Endothelial cell (in vitro differentiated cells): Measurements from ENCODE around the gene FGGY. TPM values are rescaled to one million over a fixed set of nuclear protein-coding genes. Genes with fewer than 3 reads are reported as not detected.

Experiments
- DNase-seq: peaks from one replicate; pipeline ENCODE4 v3.0.0; 2021; ENCODE audit warnings: low spot score
- H3K27ac Mint-ChIP-seq: one replicate; pipeline ENCODE4 v1.8.0; 2021; ENCODE audit warnings: mixed read lengths, inconsistent platforms; ENCODE audit not compliant: unreplicated experiment
- H3K27me3 Mint-ChIP-seq: one replicate; pipeline ENCODE4 v1.8.0; 2021; ENCODE audit warnings: mild to moderate bottlenecking, moderate library complexity, mixed read lengths, inconsistent platforms; ENCODE audit not compliant: unreplicated experiment
- H3K36me3 Mint-ChIP-seq: one replicate; pipeline ENCODE4 v1.8.0; 2021; ENCODE audit warnings: mild to moderate bottlenecking, low read depth, mixed read lengths, inconsistent platforms; ENCODE audit not compliant: unreplicated experiment
- H3K4me1 Mint-ChIP-seq: one replicate; pipeline ENCODE4 v1.8.0; 2021; ENCODE audit warnings: mild to moderate bottlenecking, mixed read lengths, inconsistent platforms; ENCODE audit not compliant: unreplicated experiment
- H3K4me3 Mint-ChIP-seq: one replicate; pipeline ENCODE4 v1.8.0; 2021; ENCODE audit warnings: mild to moderate bottlenecking, mixed read lengths, inconsistent platforms; ENCODE audit not compliant: unreplicated experiment
- H3K9me3 Mint-ChIP-seq: one replicate; pipeline ENCODE4 v1.8.0; 2021; ENCODE audit warnings: mixed read lengths, inconsistent platforms; ENCODE audit not compliant: unreplicated experiment
- total RNA-seq: library from RNA; stranded (reverse); fragmentation: NEBNext Ultra II Directional; extraction: Animal tissue kit (Norgen Biotek cat#: 25700); gene quantifications from one replicate; pipeline ENCODE4 v1.2.1, GENCODE V29; 2021; ENCODE audit not compliant: unreplicated experiment
- TF ChIP-seq, protein P1 (sequence below): fragments of 200-600 bp; sonication (generic); IDR thresholded peaks from one replicate; pipeline ENCODE4 v1.5.0; 2021; ENCODE audit warnings: antibody characterized with exemption; ENCODE audit not compliant: unreplicated experiment

The FGGY gene
- total RNA-seq, 1 donor from 2014 or later, result 41.2 TPM

DNA sequence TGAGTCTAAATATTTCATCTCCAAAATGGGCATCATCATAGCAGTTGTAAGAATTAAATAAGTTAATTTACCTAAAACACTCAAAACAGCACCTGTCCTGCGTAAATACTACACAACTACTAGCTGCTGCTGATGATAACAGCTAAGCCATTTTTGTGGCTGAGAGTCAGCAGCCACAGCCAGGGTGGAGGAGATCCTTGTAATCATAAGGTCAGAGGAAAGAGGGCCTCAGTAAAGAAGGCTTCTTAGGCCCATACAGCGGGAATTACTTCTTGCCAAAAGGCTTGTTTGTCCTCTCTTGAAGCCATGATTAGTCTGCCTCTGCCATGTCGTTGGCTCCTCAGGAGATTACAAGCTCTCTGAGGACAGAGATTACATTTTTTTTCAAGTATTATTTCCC is 245.0 kb downstream of the FGGY start:
- Mint-ChIP-seq H3K27me3 (no peaks in the 10 kb centered on the region), H3K4me1 (peaks cover 8% of the 10 kb centered on the region), H3K4me3 (no peak overlapping the region), H3K9me3 (no peaks in the 10 kb centered on the region), H3K27ac (no peak overlapping the region), H3K36me3 (no peaks in the 10 kb centered on the region)
- no peak for DNase-seq
- TF ChIP-seq, protein P1, sequence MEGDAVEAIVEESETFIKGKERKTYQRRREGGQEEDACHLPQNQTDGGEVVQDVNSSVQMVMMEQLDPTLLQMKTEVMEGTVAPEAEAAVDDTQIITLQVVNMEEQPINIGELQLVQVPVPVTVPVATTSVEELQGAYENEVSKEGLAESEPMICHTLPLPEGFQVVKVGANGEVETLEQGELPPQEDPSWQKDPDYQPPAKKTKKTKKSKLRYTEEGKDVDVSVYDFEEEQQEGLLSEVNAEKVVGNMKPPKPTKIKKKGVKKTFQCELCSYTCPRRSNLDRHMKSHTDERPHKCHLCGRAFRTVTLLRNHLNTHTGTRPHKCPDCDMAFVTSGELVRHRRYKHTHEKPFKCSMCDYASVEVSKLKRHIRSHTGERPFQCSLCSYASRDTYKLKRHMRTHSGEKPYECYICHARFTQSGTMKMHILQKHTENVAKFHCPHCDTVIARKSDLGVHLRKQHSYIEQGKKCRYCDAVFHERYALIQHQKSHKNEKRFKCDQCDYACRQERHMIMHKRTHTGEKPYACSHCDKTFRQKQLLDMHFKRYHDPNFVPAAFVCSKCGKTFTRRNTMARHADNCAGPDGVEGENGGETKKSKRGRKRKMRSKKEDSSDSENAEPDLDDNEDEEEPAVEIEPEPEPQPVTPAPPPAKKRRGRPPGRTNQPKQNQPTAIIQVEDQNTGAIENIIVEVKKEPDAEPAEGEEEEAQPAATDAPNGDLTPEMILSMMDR, result no peak

DNA sequence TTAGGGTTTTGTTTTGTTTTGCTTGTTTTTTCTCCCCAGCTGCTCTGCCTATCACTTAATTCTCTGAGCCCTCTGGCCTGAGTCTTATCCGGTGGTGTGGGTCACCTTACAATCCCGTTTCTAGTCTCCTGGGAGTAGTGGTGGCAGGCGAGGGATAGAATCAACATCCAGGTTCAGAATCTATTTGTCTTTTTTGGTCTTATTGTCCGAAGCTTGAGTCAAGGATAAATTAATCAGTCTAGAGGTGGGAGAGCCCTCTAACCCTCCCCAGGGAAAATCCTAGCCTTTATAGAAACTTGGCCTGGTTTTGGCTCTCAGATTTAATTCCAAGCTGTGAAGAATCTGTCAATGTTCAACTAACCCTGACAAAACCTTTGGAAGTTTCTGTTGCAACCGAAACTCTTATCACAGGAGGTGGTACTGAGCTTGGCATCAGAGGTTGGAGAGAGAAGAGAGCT is 246.3 kb downstream of the FGGY start:
- peaks cover 8% of the 10 kb centered on the region for H3K4me1 Mint-ChIP-seq
- H3K36me3 Mint-ChIP-seq, result peaks cover 5% of the 10 kb centered on the region
- H3K27ac Mint-ChIP-seq, result no peak overlapping the region
- H3K9me3 Mint-ChIP-seq, result no peaks in the 10 kb centered on the region
- no peak for DNase-seq
- TF ChIP-seq, protein P1, result no peak
- H3K4me3 Mint-ChIP-seq, result no peak overlapping the region
- H3K27me3 Mint-ChIP-seq, result no peaks in the 10 kb centered on the region

DNA sequence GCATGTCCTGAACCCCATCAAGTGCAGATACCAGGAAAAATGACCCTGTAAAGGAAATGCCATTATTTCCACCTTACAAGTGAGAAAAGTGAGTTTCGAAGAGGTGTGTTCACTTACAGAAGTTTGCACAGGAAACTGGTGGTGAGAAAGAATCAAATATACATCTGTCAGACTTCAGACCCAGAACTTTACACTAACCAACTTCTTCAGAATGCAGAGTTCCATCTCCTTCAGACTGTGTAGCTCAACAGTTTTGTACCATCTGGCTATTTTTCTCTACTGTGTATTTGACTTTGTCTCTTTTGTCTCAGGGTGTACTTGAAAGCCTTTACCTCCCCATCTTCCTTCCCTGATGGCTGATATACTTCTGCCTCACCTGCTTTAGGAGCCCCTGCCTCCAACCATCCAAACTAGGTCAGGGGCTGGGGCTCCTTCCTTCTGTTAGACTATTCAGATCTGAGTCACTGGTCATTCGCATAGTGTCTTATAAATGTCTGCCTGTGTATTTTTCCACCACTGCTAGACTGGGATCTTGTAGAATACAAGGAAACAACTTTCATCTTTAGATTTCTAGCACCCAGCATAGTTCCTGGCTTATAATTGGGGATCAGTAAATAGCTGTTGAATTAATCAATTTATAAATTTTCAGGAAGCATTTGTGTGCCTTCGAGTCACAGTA is 247.9 kb downstream of the FGGY start:
- Mint-ChIP-seq H3K27me3 (no peaks in the 10 kb centered on the region), H3K4me3 (no peak overlapping the region), H3K36me3 (peaks cover 5% of the 10 kb centered on the region), H3K4me1 (peaks cover 8% of the 10 kb centered on the region), H3K9me3 (no peaks in the 10 kb centered on the region), H3K27ac (no peak overlapping the region)
- TF ChIP-seq, protein P1, result no peak
- no peak for DNase-seq

DNA sequence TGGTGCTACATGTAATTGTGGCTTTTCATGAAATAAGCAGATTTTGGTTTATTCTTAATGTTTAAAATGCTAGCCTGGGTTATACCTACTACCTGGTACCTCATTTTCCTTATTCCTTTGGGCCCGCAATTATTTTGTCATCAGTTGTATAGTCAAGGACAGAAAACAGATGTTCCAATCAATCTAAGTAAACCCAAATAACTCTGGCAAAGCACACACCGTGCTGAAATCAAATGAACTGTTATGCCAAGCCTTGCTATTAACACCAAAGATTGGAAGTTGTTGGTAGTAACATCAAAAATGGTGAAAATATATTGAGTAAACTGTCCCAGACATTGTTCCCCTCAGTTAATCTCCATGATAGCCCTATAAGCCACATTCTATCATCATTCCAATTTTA is 248.9 kb downstream of the FGGY start:
- Mint-ChIP-seq H3K27me3 (no peaks in the 10 kb centered on the region), H3K27ac (no peak overlapping the region), H3K9me3 (no peaks in the 10 kb centered on the region), H3K4me3 (no peak overlapping the region), H3K4me1 (peaks cover 8% of the 10 kb centered on the region), H3K36me3 (peaks cover 5% of the 10 kb centered on the region)
- TF ChIP-seq, protein P1, result no peak
- no peak for DNase-seq

DNA sequence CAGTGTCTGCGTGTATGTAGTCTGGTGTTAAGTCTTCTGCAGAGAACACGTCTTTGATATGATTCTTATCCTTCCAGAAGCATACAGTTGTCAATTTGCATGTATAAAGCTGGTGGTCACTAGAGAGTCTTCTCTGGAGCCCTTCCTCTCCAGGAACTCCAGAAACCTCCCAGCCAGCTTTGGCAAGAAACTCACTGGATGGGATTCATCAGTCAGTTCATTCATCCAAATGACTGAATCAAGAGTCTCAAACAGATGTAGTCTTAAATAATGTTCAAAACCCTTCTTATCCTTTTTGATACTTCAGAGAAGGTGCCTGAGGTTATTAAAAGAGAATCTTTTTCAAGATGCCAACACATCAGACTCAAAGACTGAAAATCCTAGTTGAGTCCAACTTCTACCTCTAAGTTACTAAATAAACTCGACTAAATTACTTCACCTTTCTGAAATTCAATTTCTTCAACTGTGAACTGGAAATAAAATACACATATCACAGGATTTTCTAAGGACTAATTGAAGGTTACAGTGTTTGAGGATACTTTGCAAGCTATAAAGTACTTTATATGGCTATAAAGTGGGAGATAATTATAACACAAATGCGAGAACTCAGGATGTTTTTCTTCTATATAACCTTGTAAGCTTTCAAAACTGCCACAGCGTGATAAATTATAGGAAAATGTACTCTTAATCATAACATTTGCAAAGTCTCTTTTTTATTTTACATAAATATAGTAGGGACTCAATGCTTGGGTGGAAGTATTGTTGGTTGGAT is 252.4 kb downstream of the FGGY start:
- no peaks in the 10 kb centered on the region for H3K27me3 Mint-ChIP-seq
- TF ChIP-seq, protein P1, result no peak
- H3K9me3 Mint-ChIP-seq, result no peaks in the 10 kb centered on the region
- no peak overlapping the region for H3K4me3 Mint-ChIP-seq
- no peak overlapping the region for H3K27ac Mint-ChIP-seq
- no peak for DNase-seq
- peaks cover 6% of the 10 kb centered on the region for H3K36me3 Mint-ChIP-seq
- peaks cover 6% of the 10 kb centered on the region for H3K4me1 Mint-ChIP-seq
